ENCODE measurements around the gene REEP5. TPM values are rescaled to one million over a fixed set of nuclear protein-coding genes. Genes with fewer than 3 reads are reported as not detected.

The REEP5 gene
- total and polyA plus RNA-seq, 9 of the 15 experiments (the other 6 are each of a cell fraction or from before 2014, with no cell fraction given), result 14.7 to 102 (median 36.0) TPM

DNA sequence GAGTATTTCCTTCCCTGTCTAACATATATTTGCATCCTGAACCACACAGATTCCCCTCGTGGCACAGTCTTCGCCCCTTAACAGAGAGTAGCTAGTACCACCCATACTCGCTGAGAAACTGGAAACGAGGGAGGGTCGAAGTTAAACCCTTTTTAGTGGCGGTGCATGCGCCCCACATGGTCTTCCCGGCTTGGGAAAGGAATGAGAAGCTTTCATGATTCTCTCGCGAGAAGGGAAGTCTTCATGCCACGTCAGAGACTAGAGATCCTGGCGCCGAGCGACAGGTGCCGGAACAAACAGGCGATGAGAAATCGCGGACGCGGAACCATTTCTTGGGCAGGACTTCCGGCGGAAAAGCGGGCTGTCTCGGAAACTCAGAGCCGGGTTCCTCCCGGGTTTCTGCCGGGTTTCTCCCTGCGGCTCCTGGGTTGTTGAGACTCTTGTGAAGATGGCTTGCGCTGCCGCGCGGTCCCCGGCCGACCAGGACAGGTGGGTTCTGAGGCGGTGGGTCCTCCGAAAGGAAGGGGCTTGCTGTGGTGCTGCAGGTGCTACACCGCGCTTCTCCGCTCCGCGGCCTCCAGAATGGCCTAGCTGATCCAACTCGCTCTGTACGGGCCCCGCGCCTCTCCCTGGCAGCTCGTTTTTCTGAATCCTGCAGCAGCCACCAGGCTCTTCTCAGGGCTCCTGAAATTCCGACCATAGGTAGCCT is 60.9 kb downstream of the REEP5 start, which contains the start of gene SRP19 (continued):
- no peak for TF ChIP-seq RBM39 (optimal IDR thresholded peaks at IDR 0.05; ENCODE audit: low read depth, low read length)
- TF ChIP-seq MAZ (CRISPR knock-in tag; conservative IDR thresholded peaks at IDR 0.05 in 1 of 2, IDR thresholded peaks at IDR 0.05 in 1 of 2), result peak in 1 of 2 experiments; percentile 71; a peak in 1 of 4 replicates
- TF ChIP-seq, protein P1, sequence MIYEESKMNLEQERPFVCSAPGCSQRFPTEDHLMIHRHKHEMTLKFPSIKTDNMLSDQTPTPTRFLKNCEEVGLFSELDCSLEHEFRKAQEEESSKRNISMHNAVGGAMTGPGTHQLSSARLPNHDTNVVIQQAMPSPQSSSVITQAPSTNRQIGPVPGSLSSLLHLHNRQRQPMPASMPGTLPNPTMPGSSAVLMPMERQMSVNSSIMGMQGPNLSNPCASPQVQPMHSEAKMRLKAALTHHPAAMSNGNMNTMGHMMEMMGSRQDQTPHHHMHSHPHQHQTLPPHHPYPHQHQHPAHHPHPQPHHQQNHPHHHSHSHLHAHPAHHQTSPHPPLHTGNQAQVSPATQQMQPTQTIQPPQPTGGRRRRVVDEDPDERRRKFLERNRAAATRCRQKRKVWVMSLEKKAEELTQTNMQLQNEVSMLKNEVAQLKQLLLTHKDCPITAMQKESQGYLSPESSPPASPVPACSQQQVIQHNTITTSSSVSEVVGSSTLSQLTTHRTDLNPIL (CRISPR knock-in tag; IDR thresholded peaks at IDR 0.05), result no peak
- TF ChIP-seq FOXK1 (CRISPR knock-in tag; IDR thresholded peaks at IDR 0.05; ENCODE audit: borderline replicate concordance), result peak; percentile 99
- TF ChIP-seq MTF1 (CRISPR knock-in tag; IDR thresholded peaks at IDR 0.05; ENCODE audit: borderline replicate concordance), result no peak
- no peak for TF ChIP-seq TRIM28 (IDR thresholded peaks at IDR 0.05)
- peak; percentile 58 for TF ChIP-seq KDM5B (IDR thresholded peaks at IDR 0.05; ENCODE audit: insufficient replicate concordance, low read depth, low read length)
- peak; percentile 70; the same call in 1 of the 2 replicates for TF ChIP-seq SMAD4 (CRISPR knock-in tag; conservative IDR thresholded peaks at IDR 0.05)
- TF ChIP-seq NFXL1 (CRISPR knock-in tag; IDR thresholded peaks at IDR 0.05), result no peak
- TF ChIP-seq, protein P2, sequence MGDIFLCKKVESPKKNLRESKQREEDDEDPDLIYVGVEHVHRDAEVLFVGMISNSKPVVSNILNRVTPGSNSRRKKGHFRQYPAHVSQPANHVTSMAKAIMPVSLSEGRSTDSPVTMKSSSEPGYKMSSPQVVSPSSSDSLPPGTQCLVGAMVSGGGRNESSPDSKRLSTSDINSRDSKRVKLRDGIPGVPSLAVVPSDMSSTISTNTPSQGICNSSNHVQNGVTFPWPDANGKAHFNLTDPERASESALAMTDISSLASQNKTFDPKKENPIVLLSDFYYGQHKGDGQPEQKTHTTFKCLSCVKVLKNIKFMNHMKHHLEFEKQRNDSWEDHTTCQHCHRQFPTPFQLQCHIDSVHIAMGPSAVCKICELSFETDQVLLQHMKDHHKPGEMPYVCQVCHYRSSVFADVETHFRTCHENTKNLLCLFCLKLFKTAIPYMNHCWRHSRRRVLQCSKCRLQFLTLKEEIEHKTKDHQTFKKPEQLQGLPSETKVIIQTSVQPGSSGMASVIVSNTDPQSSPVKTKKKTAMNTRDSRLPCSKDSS (IDR thresholded peaks at IDR 0.05; ENCODE audit: low read depth, partially characterized antibody), result no peak
- TF ChIP-seq, protein P3, sequence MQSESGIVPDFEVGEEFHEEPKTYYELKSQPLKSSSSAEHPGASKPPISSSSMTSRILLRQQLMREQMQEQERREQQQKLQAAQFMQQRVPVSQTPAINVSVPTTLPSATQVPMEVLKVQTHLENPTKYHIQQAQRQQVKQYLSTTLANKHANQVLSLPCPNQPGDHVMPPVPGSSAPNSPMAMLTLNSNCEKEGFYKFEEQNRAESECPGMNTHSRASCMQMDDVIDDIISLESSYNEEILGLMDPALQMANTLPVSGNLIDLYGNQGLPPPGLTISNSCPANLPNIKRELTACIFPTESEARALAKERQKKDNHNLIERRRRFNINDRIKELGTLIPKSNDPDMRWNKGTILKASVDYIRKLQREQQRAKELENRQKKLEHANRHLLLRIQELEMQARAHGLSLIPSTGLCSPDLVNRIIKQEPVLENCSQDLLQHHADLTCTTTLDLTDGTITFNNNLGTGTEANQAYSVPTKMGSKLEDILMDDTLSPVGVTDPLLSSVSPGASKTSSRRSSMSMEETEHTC (IDR thresholded peaks at IDR 0.05), result no peak
- TF ChIP-seq CREM (IDR thresholded peaks at IDR 0.05; ENCODE audit: low read depth), result peak; percentile 94
- TF ChIP-seq, protein P4, sequence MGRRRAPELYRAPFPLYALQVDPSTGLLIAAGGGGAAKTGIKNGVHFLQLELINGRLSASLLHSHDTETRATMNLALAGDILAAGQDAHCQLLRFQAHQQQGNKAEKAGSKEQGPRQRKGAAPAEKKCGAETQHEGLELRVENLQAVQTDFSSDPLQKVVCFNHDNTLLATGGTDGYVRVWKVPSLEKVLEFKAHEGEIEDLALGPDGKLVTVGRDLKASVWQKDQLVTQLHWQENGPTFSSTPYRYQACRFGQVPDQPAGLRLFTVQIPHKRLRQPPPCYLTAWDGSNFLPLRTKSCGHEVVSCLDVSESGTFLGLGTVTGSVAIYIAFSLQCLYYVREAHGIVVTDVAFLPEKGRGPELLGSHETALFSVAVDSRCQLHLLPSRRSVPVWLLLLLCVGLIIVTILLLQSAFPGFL (CRISPR knock-in tag; IDR thresholded peaks at IDR 0.05), result no peak
- TF ChIP-seq ZNF707 (CRISPR knock-in tag; conservative IDR thresholded peaks at IDR 0.05), result no peak
- TF ChIP-seq POLR2H (tag; IDR thresholded peaks at IDR 0.05; ENCODE audit: low read depth), result peak; percentile 78
- no peak; the same call in 1 of the 2 replicates for TF ChIP-seq NFIC (IDR thresholded peaks at IDR 0.05)
- no peak for TF ChIP-seq PCBP2 (IDR thresholded peaks at IDR 0.05; ENCODE audit: low read depth, low read length, poor library complexity, severe bottlenecking)
- TF ChIP-seq EWSR1 (IDR thresholded peaks at IDR 0.05; ENCODE audit: borderline replicate concordance, low read depth, partially characterized antibody), result no peak
- peak; percentile 10 for TF ChIP-seq FOS (IDR thresholded peaks at IDR 0.05; ENCODE audit: extremely low read depth, insufficient read length)
- TF ChIP-seq ZNF146 (CRISPR knock-in tag; IDR thresholded peaks at IDR 0.05; ENCODE audit: unreplicated experiment), result no peak
- no peak for TF ChIP-seq ZFP1 (CRISPR knock-in tag; IDR thresholded peaks at IDR 0.05)
- peak; percentile 23; the same call in 1 of the 2 replicates for TF ChIP-seq CEBPG (CRISPR knock-in tag; IDR thresholded peaks at IDR 0.05)
- no peak for TF ChIP-seq CEBPG (tag; conservative IDR thresholded peaks at IDR 0.05 in 1 of 2, IDR thresholded peaks at IDR 0.05 in 1 of 2)
